ENCODE results near the gene MIXL1. TPM values are rescaled to one million over a fixed set of nuclear protein-coding genes. Genes with fewer than 3 reads are reported as not detected.

The MIXL1 gene
- total RNA-seq (2016; rRNA removed; fragmentation: Illumina TruSeq; extraction: Trizol): 7.6 and 8.6 TPM in 2 replicates
- total RNA-seq (2016; cell fraction: cytosol; rRNA removed; fragmentation: Illumina TruSeq; extraction: Trizol; ENCODE audit: low read depth): 2.6 and 2.8 TPM in 2 replicates
- 8.2 and 9.4 TPM in 2 replicates for total RNA-seq (2016; cell fraction: insoluble cytoplasmic fraction; rRNA removed; fragmentation: Illumina TruSeq; extraction: Trizol)
- total RNA-seq (2016; cell fraction: membrane; rRNA removed; fragmentation: Illumina TruSeq; extraction: Trizol): 9.0 and 9.1 TPM in 2 replicates
- 3.9 and 5.5 TPM in 2 replicates for total RNA-seq (2016; cell fraction: nucleus; rRNA removed; fragmentation: Illumina TruSeq; extraction: Trizol)
- polyA plus RNA-seq (2011; rRNA removed): 12.5 and 18.5 TPM in 2 replicates
- polyA plus RNA-seq (2011; cell fraction: cytosol; rRNA removed): 13.8 and 17.1 TPM in 2 replicates
- polyA plus RNA-seq (2011; cell fraction: nucleus; rRNA removed): 2.2 and 4.1 TPM in 2 replicates
- 5.2 and 28.7 TPM in 2 replicates for polyA plus RNA-seq (2012)
- polyA plus RNA-seq (2016; cell fraction: cytosol; fragmentation: Illumina TruSeq; extraction: Trizol; ENCODE audit: low read depth): 8.5 and 8.8 TPM in 2 replicates
- 33.2 and 42.8 TPM in 2 replicates for polyA plus RNA-seq (2016; cell fraction: insoluble cytoplasmic fraction; fragmentation: Illumina TruSeq; extraction: Trizol; ENCODE audit: low read depth)
- 21.0 and 21.4 TPM in 2 replicates for polyA plus RNA-seq (2016; cell fraction: membrane; fragmentation: Illumina TruSeq; extraction: Trizol; ENCODE audit: low read depth)
- 17.4 and 21.8 TPM in 2 replicates for polyA plus RNA-seq (2016; cell fraction: nucleus; fragmentation: Illumina TruSeq; extraction: Trizol; ENCODE audit: insufficient read depth, low read depth)
- 29.1 TPM in 1 of 2 replicates, not detected in the other for polyA minus RNA-seq (2011; rRNA and poly(A)+ RNA removed; ENCODE audit: low replicate concordance)
- 8.1 and 8.9 TPM in 2 replicates for polyA minus RNA-seq (2011; cell fraction: cytosol; rRNA and poly(A)+ RNA removed)
- polyA minus RNA-seq (2011; cell fraction: nucleus; rRNA and poly(A)+ RNA removed): 4.1 and 5.3 TPM in 2 replicates
- percentile 61 among the genes with signal in this experiment for Bru-seq, nascent RNA
- percentile 76 among the genes with signal in this experiment for BruChase-seq, experiment 1, labeled RNA remaining after a 6-hour chase
- BruChase-seq, experiment 2, labeled RNA remaining after a 2-hour chase: percentile 81 among the genes with signal in this experiment
- long read RNA-seq, experiment 1, partial matches to known transcripts: 0 of 3 reads
- long read RNA-seq, experiment 1, other reads (novel, unspliced or antisense): 2 of 3 reads
- long read RNA-seq, experiment 2, transcript MIXL1-201 (2 exons, 2,005 nt): major isoform, 7 of 9 reads
- long read RNA-seq, experiment 2, partial matches to known transcripts: 0 of 9 reads
- long read RNA-seq, experiment 2, other reads (novel, unspliced or antisense): 2 of 9 reads

DNA sequence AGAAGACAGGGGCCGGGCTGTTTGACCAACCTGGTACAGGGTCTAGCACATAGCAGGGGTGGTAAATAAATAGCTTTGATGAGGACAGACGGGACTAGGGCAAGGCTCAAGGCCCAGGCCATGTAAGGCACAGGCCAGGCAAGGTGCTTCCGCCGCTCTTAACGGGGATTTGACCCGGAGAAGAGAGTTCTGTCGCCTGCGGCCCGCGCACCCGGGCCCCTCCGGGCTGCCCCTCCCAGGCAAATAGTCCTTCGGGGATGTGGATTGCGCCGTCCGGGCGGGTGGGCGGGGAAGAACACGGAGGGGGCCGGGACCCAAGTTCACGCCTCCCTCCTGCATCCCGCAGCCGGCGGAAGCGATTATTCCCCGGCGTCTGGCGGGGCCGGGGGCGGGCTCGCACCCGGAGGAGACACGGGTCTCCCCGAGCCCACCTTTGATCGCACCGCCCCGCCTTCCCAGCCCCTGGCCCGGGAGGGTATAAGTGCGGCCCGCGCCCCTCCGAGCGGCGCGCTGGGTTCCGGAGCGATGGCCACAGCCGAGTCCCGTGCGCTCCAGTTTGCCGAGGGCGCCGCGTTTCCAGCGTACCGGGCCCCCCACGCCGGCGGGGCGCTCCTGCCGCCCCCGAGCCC lies at the start of gene MIXL1:
Gene MIXL1, plus strand, starts transcription at position 508 of the 629 bp plus-strand sequence. Its CDS starts 18 bp downstream, at position 526.
- CTCF ChIA-PET (ENCODE audit: low intra/inter-chr PET ratio, low total read pairs): no interaction called here
- FAIRE-seq (peak; percentile 77), ATAC-seq (peak; percentile 96), DNase-seq (ENCODE audit: low spot score) (peak; percentile 89)
- no peaks in the 10 kb centered on the region for H3K9me3 ChIP-seq (ENCODE audit: low read length)
- no peaks in the 10 kb centered on the region for H3K79me2 ChIP-seq (ENCODE audit: insufficient read depth, low read length)
- peaks cover 0 to 2% of the 10 kb centered on the region in 2 experiments; a peak in 1 of 5 replicates for H3K36me3 ChIP-seq (replicated peaks in 1 of 2; ENCODE audit: control insufficient read depth in 1 of 2, insufficient read depth in 2 of 2, low read length in 2 of 2)
- peak within 1 kb of the TSS; percentile 88 for H3K4me2 ChIP-seq (ENCODE audit: low read depth, low read length)
- no CpG with 5 or more reads among the region's 62 CpGs for WGBS (ENCODE audit: low lambda C conversion rate)
- H3K27me3 ChIP-seq (ENCODE audit: control insufficient read depth in 1 of 2, insufficient read depth in 2 of 2, low read length in 2 of 2): no peaks in the 10 kb centered on the region; a peak in 1 of 5 replicates
- H3K4me1 ChIP-seq (ENCODE audit: insufficient read depth, low read length): peaks cover 66% of the 10 kb centered on the region
- intact Hi-C loops (cut with micrococcal nuclease; ENCODE audit: unreplicated experiment) (no loop called here), in situ Hi-C loops (cut with HindIII; ENCODE audit: extremely low pct_ligation_motif_present, low pct_unique_long_range_greater_than_20kb) (no loop called here)
- peak within 1 kb of the TSS; percentile 87 for H3K27ac ChIP-seq (ENCODE audit: extremely low read length, insufficient read depth, low read length)
- H2AFZ ChIP-seq (ENCODE audit: low read length): no peak within 1 kb of the TSS
- H4K20me1 ChIP-seq (ENCODE audit: insufficient read depth, low read length): no peaks in the 10 kb centered on the region
- POLR2A ChIA-PET: interaction anchor here (1.1 to 1.4 kb wide), 2 partner anchors 12 to 14 kb away, joined by 4 read pairs; no protein-coding TSS in a partner anchor
- peak within 1 kb of the TSS; percentile 87 to 90 (median 90) for H3K4me3 ChIP-seq (replicated peaks in 1 of 3; ENCODE audit: insufficient read depth in 1 of 3, low read depth in 2 of 3, low read length in 3 of 3)
- H3K9ac ChIP-seq (ENCODE audit: insufficient read depth, low read depth, low read length): peak within 1 kb of the TSS; percentile 74
- no TSS peak for BruUV-seq (replicated peaks)
- no peak for TF ChIP-seq ZNF224 (CRISPR knock-in tag; IDR thresholded peaks at IDR 0.05)
- no peak for TF ChIP-seq ZC3H13 (CRISPR knock-in tag; IDR thresholded peaks at IDR 0.05)
- TF ChIP-seq ERF (CRISPR knock-in tag; IDR thresholded peaks at IDR 0.05): no peak; the same call in none of the 2 replicates
- no peak for TF ChIP-seq SNAPC4 (CRISPR knock-in tag; IDR thresholded peaks at IDR 0.05)
- TF ChIP-seq ZNF607 (CRISPR knock-in tag; IDR thresholded peaks at IDR 0.05; ENCODE audit: borderline replicate concordance): no peak
- no peak for TF ChIP-seq ZNF367 (CRISPR knock-in tag; IDR thresholded peaks at IDR 0.05; ENCODE audit: borderline replicate concordance)
- TF ChIP-seq SNAPC2 (CRISPR knock-in tag; IDR thresholded peaks at IDR 0.05): no peak
- no peak for TF ChIP-seq REL (CRISPR knock-in tag; conservative IDR thresholded peaks at IDR 0.05)
- TF ChIP-seq, protein P1, sequence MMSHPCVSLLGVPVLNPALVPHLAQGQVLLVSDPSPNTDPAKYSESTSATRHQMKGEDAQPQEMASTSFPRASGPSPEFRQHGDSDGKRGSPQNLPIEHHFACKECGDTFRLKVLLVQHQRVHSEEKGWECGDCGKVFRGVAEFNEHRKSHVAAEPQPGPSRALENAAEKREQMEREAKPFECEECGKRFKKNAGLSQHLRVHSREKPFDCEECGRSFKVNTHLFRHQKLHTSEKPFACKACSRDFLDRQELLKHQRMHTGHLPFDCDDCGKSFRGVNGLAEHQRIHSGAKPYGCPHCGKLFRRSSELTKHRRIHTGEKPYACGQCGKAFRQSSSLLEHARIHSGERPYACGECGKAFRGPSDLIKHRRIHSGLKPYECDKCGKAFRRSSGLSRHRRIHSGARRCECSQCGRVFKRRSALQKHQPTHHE (CRISPR knock-in tag; IDR thresholded peaks at IDR 0.05; ENCODE audit: borderline replicate concordance): no peak
- TF ChIP-seq JUNB (CRISPR knock-in tag; IDR thresholded peaks at IDR 0.05; ENCODE audit: borderline replicate concordance): no peak
